GM06990 (cell line): ENCODE results near the gene YIPF3.

Experiments used
- DNase-seq: peaks from one replicate; pipeline ENCODE4 v3.0.0-alpha.2; 2011; ENCODE audit not compliant: insufficient read length; ENCODE audit errors: extremely low read depth
- H3K27me3 ChIP-seq: replicated peaks from 2 replicates; pipeline ENCODE4 v1.6.0; 2011; ENCODE audit warnings: low read length; ENCODE audit not compliant: control insufficient read depth, insufficient read depth
- H3K36me3 ChIP-seq: 2 replicates; pipeline ENCODE4 v1.5.1; 2011; ENCODE audit warnings: low read length; ENCODE audit not compliant: control insufficient read depth, insufficient read depth
- H3K4me3 ChIP-seq: replicated peaks from 2 replicates; pipeline ENCODE4 v1.5.1; 2011; ENCODE audit warnings: low read depth, mild to moderate bottlenecking, control low read depth, low read length
- TF ChIP-seq, protein P1 (sequence below): IDR thresholded peaks from 2 replicates; pipeline ENCODE4 v1.5.1; 2011; ENCODE audit warnings: low read length, control low read depth, mild to moderate bottlenecking, inconsistent platforms; ENCODE audit not compliant: insufficient read depth, poor library complexity, severe bottlenecking

YIPF3 gene

DNA sequence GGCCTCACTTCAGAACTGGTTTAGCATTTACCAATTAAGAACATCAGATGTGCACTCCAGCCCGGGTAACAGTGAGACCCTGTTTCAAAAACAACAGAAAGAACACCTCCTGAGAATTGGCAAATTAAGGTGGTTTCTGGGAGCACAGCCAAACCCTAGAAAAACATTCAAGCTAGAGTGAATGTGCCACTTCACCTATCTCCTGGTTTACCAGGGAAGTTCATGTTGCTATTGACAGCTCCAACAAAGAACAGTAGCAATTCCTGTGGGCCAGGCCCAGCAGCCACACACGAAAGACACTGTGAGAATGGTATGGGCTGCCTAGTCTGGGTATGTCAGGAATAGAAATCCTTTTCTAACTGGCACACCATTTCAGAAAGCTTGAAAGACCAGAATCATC, 5.1 kb upstream of the YIPF3 start:
- H3K27me3 ChIP-seq, result no peaks in the 10 kb centered on the region
- TF ChIP-seq, protein P1, sequence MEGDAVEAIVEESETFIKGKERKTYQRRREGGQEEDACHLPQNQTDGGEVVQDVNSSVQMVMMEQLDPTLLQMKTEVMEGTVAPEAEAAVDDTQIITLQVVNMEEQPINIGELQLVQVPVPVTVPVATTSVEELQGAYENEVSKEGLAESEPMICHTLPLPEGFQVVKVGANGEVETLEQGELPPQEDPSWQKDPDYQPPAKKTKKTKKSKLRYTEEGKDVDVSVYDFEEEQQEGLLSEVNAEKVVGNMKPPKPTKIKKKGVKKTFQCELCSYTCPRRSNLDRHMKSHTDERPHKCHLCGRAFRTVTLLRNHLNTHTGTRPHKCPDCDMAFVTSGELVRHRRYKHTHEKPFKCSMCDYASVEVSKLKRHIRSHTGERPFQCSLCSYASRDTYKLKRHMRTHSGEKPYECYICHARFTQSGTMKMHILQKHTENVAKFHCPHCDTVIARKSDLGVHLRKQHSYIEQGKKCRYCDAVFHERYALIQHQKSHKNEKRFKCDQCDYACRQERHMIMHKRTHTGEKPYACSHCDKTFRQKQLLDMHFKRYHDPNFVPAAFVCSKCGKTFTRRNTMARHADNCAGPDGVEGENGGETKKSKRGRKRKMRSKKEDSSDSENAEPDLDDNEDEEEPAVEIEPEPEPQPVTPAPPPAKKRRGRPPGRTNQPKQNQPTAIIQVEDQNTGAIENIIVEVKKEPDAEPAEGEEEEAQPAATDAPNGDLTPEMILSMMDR, result no peak
- H3K36me3 ChIP-seq, result peaks cover 33% of the 10 kb centered on the region
- H3K4me3 ChIP-seq, result no peak overlapping the region
- no peak for DNase-seq

DNA sequence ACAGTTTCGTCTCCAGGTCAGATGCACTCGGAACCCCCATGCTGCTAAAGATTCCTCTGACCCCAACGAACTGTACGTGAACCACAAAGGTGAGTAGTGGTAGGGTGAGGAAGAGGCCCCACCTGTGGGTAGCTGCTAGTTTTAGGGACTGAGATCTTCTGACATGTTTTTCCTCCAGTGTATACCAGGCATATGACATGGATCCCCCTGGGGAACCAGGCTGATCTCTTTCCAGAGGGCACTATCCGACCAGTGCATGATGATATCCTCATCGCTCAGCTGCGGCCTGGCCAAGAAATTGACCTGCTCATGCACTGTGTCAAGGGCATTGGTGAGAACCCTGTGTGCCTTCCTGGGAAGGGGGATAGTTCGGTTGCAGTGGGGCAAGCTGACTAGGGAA, 3.4 kb upstream of the YIPF3 start:
- no peak for DNase-seq
- Histone ChIP-seq H3K36me3 (peaks cover 26% of the 10 kb centered on the region), H3K4me3 (no peak overlapping the region), H3K27me3 (no peaks in the 10 kb centered on the region)
- TF ChIP-seq, protein P1, result no peak

DNA sequence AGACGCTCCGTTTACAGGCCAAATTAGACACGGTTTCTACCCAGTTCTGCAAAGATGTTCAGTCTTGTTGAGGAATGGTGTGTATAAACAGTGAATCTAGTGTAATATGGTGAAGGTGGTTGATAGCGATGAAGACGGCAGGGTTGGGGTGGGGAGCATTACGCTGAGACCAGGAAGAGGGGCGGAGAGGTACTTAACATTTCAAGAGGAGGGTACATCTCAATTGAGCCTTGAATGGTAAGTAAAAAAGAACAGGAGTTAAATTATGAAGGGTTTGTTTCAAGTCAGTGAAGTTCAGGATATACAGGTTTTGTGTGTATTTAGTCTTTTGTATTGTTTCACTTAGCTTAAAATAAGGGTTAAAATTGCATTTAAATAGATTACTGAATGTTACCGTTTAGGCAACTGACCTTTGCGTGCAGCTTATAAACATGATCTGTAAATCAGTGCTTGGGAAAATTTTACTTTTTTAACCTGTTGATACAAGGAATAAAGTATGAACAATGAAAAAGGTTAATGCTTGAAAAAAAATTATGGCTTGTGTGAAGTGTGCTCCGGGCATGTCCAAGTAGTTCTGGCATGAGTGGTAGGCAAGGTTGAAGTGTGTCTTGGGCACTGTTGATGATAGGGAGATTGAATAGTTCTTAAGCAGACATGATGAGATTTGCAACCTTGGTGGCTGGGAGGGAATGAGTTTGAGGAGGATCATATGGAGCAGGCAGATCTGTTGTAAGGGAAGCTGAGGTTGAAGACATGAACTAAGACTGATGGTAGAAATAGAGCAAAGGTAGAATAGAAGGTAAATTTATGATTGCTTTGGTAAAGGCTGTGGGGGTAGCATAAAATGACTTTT, 1.0 kb upstream of the YIPF3 start:
- TF ChIP-seq, protein P1, result no peak
- peaks cover 23% of the 10 kb centered on the region for H3K36me3 ChIP-seq
- no peak for DNase-seq
- no peaks in the 10 kb centered on the region for H3K27me3 ChIP-seq
- peak overlapping the region; percentile 96 for H3K4me3 ChIP-seq

DNA sequence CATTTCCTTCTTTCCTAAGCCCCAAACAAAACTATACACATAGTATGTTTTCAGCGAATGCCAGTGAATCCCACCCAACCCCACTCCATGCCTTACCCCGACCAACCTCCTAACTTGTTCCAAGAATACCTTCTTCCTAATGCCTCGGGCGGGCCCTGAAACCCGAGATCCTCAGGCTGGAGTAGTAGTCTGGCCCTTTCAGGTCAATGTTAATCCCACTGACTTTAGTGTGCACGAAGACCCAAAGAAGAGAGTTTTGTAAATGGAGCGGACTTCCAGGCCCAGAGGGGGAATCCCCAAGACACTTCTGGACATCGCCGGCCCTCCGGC, 394 bp downstream of the YIPF3 start:
- DNase-seq, result no peak
- H3K27me3 ChIP-seq, result no peaks in the 10 kb centered on the region
- TF ChIP-seq, protein P1, result no peak
- H3K4me3 ChIP-seq, result peak overlapping the region; percentile 96
- peaks cover 24% of the 10 kb centered on the region for H3K36me3 ChIP-seq

DNA sequence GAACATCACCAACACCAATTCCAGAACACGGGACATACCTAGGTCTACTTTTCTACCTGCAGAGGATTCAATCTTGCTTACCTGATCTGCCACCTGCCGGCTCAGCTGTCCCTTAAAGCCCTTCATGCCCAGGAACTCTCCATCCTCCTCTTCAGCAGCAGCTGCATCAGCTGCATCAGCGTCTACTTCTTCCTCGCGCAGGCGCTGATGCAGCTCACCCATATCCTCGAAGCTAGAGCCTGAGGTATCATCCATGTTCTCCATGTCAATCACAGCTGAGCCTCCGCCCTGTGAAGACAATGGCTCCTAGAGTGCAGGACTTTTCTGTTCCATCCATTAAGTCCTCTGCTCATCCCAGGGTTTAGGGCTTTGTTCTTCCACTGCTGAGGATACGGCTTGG, 918 bp downstream of the YIPF3 start:
- H3K27me3 ChIP-seq, result no peaks in the 10 kb centered on the region
- TF ChIP-seq, protein P1, result no peak
- no peak for DNase-seq
- peaks cover 23% of the 10 kb centered on the region for H3K36me3 ChIP-seq
- peak overlapping the region; percentile 96 for H3K4me3 ChIP-seq

DNA sequence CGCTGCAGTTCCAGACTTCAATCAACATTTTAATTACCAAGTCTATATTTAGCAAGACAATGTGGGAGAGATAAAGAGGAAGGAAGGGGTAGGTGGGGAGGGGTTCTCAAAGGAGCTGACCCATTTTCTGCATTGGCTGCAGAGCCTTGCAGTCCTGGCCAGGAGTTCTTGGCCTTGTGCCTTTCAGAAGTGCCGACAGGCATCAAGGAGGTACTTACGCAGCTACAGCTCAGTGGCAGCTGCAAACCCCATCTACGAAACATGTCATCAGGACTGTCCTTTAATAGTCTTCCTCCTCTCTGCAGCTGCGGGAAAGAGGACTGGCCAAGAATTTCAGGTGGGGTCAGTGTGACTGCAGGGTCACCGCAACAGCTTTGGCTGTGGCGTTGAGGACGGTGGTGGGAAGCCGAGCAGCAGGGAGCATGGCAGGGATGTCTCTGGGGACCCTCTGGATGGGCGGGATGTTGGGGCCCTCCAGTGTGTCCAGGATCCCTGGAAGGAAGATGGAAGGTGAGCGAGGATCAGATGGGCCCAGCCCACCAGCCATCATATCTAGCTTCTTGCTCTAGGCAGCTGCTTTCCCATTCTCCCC, 4.8 kb downstream of the YIPF3 start:
- Histone ChIP-seq H3K36me3 (peaks cover 15% of the 10 kb centered on the region), H3K4me3 (no peak overlapping the region), H3K27me3 (no peaks in the 10 kb centered on the region; the same call in 1 of the 2 replicates)
- TF ChIP-seq, protein P1, result no peak
- DNase-seq, result no peak
